Fibroblast of mammary gland (primary cell): ENCODE results near the gene GPD1L.

ENCODE experiments used
- DNase-seq: peaks from one replicate; pipeline ENCODE4 v3.0.0-alpha.2; 2010; ENCODE audit warnings: low read depth
- H3K4me3 ChIP-seq: 2 replicates; pipeline ENCODE4 v1.5.1; 2011; ENCODE audit warnings: low read depth, mild to moderate bottlenecking, low read length, moderate library complexity; ENCODE audit not compliant: control insufficient read depth
- TF ChIP-seq, protein P1 (sequence below): conservative IDR thresholded peaks from 2 replicates; pipeline ENCODE4 v1.5.1; 2011; ENCODE audit warnings: low read depth, low read length, inconsistent platforms; ENCODE audit not compliant: control insufficient read depth, insufficient read depth

The GPD1L gene

GRCh38 chr3:32143849-32144757, 37.7 kb downstream of the GPD1L start:
- TF ChIP-seq, protein P1, sequence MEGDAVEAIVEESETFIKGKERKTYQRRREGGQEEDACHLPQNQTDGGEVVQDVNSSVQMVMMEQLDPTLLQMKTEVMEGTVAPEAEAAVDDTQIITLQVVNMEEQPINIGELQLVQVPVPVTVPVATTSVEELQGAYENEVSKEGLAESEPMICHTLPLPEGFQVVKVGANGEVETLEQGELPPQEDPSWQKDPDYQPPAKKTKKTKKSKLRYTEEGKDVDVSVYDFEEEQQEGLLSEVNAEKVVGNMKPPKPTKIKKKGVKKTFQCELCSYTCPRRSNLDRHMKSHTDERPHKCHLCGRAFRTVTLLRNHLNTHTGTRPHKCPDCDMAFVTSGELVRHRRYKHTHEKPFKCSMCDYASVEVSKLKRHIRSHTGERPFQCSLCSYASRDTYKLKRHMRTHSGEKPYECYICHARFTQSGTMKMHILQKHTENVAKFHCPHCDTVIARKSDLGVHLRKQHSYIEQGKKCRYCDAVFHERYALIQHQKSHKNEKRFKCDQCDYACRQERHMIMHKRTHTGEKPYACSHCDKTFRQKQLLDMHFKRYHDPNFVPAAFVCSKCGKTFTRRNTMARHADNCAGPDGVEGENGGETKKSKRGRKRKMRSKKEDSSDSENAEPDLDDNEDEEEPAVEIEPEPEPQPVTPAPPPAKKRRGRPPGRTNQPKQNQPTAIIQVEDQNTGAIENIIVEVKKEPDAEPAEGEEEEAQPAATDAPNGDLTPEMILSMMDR, result peak; percentile 87
- no peak overlapping the region for H3K4me3 ChIP-seq
- DNase-seq, result peak; percentile 94

DNA sequence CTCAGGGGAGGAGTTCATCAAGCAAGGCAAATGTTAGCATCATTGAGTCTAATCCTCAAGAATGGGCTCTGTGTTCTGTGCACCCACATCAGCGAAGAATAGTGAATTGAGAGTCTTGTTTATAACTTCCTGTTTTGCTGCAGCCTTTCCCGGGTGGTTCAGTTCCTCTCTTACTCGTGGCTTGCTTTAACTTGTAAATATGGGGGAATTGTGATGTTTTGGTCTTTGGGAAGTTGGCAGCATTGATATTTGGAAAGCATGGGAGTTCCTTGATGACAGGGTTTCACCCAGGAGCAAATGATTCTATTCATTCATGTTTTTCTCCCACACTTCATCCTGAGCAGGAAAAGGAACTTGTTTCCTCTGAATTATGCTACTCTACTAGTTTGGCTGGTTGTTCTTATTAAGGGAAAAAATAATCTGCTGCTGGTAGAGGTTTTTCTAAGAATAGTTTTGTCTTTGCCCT, 40.4 kb downstream of the GPD1L start:
- H3K4me3 ChIP-seq, result no peak overlapping the region
- TF ChIP-seq, protein P1, result no peak

GRCh38 chr3:32147509-32147908, 41.1 kb downstream of the GPD1L start:
- TF ChIP-seq, protein P1, result no peak
- DNase-seq, result peak; percentile 27
- no peak overlapping the region for H3K4me3 ChIP-seq

More for the DNA sequence above, 40.4 kb downstream of the GPD1L start:
- DNase-seq, result no peak

GRCh38 chr3:32147933-32148332, 41.5 kb downstream of the GPD1L start:
- H3K4me3 ChIP-seq, result no peak overlapping the region
- TF ChIP-seq, protein P1, result no peak
- no peak for DNase-seq

GRCh38 chr3:32148351-32148750, 41.9 kb downstream of the GPD1L start:
- TF ChIP-seq, protein P1, result no peak
- H3K4me3 ChIP-seq, result no peak overlapping the region
- DNase-seq, result no peak

GRCh38 chr3:32153414-32154204, 47.2 kb downstream of the GPD1L start:
- no peak overlapping the region for H3K4me3 ChIP-seq
- TF ChIP-seq, protein P1, result no peak
- no peak for DNase-seq
